HG03442 (cell line): ENCODE results near the gene AFAP1.
A peak's percentile ranks its signal among the peaks of the same experiment; 100 is the strongest.

Source experiments
- ATAC-seq: cut with Tn5 transposase; IDR thresholded peaks from one replicate; pipeline ENCODE4 v1.9.1; 2021; ENCODE audit warnings: mild to moderate bottlenecking, moderate library complexity; ENCODE audit not compliant: unreplicated experiment

AFAP1 gene

DNA sequence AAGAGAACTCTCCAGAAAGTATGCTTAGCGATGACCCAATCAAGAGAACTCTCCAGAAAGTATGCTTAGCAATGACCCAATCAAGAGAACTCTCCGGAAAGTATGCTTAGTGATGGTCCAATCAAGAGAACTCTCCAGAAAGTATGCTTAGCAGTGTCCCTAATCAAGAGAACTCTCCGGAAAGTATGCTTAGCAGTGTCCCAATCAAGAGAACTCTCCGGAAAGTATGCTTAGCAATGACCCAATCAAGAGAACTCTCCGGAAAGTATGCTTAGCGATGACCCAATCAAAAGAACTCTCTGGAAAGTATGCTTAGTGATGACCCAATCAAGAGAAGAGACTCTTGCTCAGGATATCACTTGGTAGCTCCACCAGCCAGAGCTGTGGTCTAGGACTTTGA, 92.5 kb downstream of the AFAP1 start:
- ATAC-seq: no peak

DNA sequence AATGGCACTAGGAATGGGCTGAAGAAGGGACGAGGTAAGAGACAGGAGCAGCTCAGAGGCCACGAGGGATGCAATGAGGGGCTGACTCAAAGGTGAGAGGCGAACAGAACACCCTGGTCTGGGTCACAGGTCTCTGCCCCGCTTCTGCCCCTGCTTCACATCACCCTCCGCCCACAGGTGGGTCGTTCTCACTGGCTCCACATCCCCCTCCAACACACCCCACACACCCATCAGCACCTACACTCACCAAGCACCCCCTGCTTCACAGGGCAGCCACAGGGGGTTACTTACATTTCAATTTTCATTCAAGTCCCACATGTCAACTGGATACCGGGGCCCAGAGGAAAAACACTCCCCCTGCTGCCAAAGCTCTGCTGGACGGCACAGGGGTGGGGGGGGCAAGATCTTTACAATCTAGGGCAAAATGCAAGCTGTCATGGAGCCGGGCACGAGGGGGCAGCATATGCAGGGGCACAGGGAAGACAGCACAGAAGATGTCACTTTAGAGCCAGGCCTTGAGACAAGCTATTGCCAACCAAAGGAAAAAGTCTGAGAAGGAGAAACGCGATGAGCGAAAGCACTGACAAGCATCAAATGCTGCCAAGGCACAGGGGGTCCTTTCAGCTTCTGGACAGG, 94.0 kb downstream of the AFAP1 start:
- no peak for ATAC-seq

DNA sequence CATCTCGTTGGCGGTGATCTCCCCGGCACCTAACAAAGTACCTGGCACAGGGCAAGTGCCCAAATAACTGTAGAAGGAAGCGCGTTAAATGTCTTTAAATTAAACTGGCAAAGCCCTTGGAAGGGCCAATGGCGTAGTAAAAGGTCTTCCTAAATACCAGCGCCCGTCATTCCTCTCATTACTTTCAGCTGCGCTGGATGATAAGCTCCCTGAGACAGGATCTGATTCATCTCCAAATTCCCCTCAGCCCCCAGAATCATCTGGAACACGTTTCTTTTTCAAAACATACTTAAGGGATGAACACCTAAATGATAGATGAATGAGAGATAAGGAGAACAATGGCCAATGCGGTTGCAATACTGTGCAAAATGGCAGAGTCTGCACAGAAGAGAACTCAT, 95.1 kb downstream of the AFAP1 start:
- no peak for ATAC-seq

DNA sequence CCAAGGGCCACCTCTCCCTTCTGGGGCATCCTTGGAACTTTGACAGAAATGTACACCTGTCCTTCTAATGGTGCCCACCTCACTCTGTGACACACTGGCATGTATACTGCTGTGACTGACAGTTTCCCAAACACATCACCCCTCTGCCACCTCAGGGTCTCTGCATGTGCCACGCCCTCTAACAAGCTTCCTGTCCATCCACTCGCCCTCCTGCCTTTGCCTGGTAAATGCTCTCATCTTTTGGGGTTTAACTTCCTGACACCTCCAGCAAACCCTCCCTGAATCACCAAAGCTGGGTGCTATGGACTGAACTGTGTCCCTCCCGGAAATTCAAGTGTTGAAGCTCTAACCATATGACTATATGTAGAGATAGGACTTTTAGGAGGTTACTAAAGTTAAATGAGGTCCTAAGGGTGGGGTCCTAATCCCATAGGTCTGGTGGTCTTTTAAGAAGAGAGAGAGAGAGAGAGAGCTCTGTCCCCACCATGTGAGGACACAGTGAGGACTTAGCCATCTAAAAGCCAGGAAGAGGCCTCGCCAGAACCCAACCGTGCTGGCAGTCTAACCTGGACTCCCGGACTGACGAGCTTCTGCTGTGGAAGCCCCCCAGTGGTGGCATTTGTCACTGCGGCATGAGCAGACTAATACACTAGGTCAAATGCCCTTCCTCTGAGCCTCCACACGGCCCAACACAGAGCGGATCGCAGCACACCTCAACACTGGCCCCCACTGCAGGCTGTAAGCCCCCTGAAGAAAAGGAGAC, 95.6 kb downstream of the AFAP1 start:
- peak; percentile 61 for ATAC-seq

DNA sequence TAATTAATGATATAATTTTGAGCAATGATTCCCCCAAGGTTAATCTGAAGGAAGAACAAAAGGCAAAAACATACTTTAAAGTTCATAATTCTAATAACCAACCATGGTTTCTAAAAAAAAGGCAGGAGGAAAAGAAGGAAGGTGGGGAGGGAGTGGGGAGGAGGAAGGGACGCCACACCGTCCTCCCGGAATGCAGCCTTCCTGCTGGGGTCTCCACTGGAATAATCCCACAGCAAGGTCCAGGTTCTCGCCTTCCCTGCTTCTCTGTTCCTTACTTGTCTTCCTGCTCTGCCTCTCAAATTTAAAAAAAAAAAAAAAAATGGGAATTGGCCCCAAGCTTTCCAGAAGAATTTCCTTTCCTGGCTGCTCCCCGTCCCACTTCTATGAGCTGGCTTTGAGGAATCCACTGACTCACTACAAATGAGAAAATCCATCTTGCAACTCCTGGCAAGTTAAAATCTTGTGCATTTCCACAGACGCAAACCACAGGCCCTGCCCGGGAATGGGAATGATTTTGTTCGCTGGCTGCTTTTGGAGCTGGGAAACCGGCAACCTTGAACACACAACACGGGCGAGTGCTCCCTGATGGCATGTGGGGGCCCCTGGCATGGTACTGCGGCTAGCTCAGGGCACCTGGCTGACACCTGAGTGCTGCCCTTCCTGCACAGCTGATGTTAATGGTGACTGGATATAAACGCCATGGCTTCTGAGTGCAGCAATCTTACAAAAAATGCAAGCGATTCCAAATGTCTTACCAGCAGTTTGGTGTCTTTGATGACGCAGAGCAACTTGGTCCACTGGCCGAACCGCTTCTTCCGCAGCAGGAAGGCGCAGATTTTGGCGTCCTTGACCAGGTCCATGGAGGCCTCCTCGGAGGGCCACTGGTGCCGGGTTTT, 97.0 kb downstream of the AFAP1 start:
- ATAC-seq: no peak

DNA sequence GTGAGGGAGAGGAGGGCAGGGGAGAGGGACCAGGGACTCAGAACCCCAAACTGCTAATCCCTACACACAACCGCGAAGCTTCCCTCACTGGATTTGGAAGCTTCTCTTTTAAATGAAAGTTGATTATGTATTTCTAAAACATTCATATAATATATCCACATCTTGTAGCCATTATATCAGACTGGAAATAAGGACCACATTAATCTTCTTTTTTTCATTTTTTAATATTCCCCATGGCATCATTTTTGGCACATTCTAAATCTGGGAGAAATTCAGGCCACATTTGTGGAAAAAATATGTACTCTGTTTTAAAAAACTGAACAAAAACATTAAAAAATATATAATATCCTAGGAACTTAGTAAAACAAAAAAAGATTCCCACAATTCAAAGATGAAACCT, 97.8 kb downstream of the AFAP1 start:
- no peak for ATAC-seq

DNA sequence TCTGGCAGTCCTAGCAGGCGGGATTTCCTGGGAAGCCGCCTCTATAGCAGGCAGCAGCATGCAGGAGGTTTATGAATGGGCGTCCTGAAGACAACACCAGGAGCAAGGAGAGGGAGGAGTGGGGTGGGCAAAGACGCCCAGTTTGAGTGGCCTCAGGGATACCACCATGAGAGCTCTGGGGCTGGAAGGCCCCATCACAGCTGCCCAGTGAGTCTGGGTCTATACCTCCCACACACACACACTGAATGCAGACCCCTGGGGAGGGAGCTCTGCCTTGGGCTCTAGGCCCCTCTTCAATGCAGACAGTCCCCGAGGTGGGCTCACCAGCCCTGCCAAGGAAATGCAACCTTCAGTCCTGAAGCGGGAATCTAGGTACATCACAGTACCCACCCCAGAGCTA, 98.6 kb downstream of the AFAP1 start:
- ATAC-seq: no peak

DNA sequence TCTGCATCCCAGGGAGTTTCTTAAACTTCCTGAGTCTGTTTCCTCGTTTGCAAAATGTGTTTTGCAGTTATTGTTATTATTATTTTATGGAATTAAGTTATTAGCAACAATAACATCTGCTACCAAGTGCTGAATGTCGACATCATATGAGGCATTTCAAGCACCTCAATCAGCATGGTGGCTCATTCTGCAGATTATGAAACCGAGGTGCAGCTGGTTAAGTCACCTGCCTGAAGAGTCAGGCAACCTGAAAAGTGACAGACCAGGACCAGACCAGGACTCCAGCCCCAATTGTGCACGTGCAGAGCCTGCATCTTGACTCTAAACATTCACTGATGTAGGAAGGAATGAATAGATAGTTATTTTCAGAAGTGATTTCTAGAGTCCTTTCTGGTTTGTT, 99.8 kb downstream of the AFAP1 start:
- no peak for ATAC-seq

DNA sequence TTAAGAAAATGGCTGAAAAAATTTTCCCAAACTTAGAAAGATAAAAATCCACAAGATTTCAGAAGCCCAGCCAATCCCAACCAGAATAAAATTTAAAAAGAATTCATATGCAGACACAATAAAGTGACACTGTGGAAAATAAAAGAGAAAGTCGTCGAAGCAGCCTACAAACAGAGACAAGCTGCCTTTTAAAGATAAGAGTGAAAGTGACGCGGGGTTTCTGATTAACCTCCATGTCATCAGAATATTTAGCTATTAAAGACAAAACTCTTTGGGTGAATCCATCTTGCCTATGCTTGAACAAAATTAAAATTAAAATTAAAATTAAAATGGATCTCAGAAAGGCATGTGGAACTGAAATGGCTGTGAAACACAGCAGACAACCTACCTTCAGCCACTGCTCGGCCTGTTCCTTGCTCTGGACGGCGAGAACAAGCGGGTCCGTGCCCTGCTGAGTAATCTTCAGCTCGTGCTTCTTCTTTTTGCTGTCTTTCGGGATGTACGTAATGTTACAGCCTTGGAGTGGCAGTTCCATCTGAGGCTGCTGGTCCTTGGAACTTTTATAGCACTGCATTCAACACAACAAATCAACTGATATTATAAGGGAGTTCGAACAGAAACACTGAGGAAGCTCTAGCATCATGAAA, 101.4 kb downstream of the AFAP1 start:
- ATAC-seq: no peak

DNA sequence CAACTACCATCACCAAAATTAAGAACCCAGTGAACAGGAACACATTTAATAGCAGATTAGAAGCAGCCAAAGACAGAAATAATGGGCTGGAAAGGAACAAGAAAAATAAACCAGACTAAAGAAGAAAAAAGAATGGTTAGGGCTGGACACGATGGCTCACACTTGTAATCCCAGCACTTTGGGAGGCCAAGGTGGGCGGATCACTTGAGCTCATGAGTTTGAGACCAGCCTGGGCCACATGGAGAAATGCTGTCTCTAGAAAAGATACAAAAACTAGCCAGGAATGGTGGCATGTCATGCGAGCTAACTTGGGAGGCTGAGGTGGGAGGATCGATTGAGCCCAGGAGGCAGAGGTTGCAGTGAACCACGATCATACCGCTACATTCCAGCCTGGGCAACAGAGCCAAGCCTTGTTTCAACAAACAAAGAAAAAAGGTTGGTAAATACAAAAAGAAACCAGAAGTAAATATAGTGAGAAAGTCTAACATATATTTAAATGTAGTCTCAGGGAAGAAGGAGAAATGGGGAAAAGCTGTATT, 102.0 kb downstream of the AFAP1 start:
- no peak for ATAC-seq

DNA sequence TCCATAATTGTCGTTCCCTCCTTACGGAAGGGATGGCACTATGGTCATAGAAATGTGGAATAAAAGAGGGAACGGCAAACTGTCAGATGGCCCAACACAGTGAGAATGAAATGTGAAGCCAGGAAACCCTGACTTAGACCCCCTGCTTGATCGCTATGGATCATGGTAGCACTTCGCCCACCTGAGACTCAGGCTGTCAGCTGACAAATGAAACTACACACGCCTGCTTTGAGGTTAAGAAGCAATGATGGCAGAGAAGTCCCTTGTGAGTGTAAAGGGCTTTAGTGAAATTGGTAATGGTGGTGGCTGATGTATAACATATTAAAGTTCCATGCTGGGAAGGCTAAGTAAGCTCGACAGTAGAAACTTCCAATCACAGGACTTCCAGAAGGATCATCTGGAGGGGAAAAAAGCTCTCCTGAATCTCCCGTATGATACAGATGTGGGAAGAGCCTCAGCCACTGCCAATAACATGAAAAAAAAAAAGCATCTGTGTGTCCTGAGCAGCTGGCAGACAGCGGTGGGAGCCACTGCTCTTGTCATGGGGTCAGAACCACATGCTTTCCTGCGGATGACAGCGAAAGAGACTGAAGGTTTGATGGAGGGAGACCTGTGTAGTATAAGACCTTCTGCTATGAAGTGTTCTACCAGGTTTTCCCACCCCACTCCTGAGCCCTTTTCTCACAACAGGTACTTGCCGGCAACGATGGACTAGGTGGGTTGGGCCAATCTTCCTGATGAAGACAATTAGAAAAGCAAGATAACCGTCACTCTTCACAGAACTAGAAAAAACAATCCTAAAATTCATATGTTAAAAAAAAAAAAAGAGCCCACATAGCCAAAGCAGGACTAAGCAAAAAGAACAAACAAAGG, 107.6 kb downstream of the AFAP1 start:
- no peak for ATAC-seq

DNA sequence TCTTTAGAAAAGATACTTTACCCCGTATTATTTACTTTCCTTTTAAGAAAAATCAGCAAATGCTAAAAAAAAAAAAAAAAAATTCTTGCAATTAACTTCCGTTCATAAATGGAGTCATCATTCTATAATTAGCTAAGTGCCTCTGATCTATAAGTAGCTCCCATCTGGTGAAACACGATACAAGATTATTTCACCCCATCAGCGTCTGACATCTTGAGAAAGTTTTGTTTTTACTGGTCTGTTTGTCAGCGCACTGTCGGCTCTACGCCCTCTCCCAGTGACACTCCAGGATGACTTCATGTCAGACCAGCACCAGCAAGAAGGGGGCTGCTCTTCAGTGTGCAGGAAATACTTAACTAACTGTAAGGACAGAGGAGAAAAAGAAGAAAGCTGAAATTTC, 108.3 kb downstream of the AFAP1 start:
- ATAC-seq: no peak

DNA sequence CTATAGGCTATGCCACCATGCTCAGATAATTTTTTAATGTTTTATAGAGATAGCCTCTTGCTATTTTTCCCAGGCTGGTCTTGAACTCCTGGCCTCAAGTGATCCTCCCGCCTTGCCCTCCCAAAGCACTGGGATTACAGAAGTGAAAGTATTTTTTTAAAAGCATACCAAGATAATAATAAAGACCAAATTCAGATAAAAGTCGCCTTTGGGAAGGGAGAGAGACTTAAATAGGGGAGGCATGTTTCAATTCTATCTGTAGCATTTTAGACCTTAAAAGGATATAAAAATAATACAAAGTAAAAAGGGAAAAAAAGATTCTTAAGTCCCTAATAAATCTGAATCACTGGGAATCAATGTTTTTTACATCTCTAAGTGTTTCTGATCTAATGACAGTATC, 108.9 kb downstream of the AFAP1 start:
- ATAC-seq: no peak

DNA sequence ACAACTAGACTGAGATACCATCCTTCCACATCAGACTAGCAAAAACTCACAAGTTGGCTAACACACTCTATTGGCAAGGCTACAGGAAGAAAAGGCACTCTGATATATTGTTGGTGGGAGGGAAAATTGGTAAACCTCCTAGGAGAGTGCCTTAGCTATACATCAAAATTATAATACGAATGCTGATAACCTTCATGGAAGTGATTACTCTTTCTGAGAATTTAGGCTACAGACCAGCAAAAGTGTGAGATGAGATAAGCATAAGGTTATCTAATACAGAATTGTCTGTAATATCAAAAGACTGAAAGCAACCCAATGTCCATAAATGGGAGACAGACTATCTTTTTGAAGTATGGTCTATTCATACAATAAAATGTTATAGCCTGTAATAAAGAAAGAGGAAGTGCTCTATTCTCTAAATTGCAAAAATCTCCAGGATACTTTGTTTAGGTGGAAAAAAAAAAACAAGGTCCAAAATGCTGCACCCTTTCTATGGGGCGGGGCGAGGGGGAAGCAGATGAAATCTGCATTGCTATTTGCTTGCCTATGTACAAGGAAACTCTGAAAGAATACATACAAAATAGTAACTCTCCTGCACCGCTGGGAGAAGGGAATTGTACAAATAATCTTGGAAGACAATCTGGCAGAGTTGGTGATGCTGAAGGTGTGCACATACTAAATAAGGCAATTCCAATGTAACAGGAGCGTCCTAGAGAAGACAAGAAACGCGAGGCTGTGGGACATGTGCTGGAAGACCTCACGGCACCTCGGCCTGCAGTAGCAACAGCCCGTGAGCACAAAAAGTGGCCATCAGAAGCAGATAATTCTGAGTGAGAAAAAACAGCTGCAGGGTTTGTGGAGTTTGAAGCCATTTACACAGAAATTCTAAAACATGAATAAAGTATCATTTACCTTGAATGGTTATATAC, 109.7 kb downstream of the AFAP1 start:
- ATAC-seq: no peak

DNA sequence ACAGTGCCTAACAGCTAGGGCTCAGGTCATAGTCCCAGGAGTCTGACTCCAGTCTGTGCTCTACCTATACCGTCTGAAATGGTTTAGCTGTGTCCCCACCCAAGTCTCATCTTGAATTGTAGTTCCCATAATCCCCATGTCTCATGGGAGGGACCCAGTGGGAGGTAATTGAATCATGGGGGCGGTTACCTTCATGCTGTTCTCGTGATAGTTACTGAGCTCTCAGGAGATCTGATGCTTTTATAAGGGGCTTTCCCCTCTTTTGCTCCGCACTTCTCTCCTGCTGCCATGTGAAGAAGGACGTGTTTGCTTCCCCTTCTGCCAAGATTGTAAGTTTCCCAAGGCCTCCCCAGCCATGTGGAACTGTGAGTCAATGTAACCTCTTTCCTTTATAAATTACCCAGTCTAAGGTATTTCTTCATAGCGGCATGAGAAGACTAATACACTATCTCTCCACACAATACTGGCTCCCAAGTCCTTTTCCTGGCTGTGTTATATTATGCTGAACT, 110.8 kb downstream of the AFAP1 start:
- ATAC-seq: no peak

DNA sequence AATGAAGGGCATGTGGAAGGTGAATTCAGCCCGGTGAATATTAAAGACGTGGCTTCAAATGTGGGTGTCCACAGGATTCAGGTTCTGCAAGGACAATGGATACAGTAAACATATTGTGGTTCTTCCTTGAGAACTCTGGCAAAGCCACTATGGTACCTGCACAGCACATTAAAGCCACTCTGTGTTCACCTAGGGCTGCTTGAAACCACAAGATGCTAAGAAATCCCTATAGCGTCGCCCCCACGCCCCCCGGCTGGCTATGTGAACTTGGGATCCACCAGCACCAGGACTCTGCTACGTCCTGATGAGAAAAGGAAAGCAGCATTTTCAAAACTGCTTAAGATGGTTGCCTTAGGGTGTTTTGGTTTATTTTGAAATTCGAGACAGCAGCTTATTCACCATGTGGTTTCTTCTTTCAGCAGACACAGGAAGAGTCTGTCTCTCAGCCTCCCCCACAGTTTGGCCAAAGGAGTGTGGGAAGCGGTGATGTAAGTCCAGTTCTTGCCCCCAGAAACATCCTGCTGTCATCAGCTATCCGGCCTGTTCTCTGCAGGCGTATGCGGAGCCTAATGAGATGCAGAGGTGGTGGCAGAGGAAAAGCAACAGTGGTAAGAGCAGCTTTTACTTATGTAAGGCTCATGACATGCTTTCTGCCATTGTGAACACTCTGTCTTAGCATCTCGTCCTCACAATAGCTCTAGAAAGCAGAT, 111.5 kb downstream of the AFAP1 start:
- ATAC-seq: no peak

DNA sequence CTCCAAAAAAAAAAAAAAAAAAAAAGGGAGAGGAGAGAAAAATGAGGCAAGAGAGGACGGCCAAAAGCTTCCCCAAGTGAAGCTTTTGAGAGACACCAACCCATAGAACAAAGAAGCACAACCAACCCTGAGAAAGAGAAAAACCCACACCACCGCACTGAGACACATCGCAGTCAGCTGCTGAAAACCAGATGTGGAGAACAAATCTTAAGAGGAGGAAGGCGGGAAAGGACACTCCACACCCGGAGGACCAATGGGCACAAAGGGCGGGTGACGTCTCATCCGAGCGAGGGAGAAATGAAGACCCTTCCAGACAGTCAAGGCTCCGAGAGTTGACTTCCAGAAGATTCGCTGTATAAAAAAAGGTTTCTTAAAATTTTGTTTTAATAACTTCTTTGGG, 112.1 kb downstream of the AFAP1 start:
- no peak for ATAC-seq

DNA sequence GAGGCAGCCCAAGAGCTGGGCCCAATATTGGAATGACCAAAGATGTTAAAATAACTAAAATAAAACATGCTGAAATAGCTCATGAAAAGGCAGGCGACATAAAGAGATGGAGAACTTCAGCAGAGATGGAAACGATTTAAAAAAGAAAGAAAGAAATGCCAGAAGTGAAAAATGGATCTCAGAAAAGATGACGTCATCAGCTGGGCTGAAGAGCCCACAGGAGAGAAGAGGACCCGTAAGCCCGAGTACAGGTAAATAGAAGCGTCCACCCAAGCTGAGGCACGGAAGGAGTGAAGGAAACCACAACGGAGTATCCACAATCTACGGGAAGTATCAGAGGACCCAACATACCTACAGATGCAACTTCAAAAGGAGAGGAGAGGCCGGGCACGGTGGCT, 112.8 kb downstream of the AFAP1 start:
- ATAC-seq: no peak
